Stomach (tissue), 9 donors: ENCODE measurements around the gene KDM4B. TPM values are rescaled to one million over a fixed set of nuclear protein-coding genes. Genes with fewer than 3 reads are reported as not detected.

ENCODE experiments used
- DNase-seq, 2 donors: peaks; one replicate each; pipeline versions ENCODE4 v3.0.0 to v3.0.0-alpha.2; 2013 to 2019
- H3K27ac ChIP-seq, 5 donors: fragments of 200-600 bp in 4 of 5; sonication (generic) in 4 of 5; one replicate each; pipeline ENCODE4 v1.5.1; 2013 to 2019; ENCODE audit warnings: mild to moderate bottlenecking in 1 of 5, moderate library complexity in 1 of 5
- H3K27me3 ChIP-seq, 3 donors: fragments of 200-600 bp; sonication (generic); one replicate each; pipeline ENCODE4 v1.5.1; 2017 to 2019; ENCODE audit warnings: mixed run types in 1 of 3
- H3K36me3 ChIP-seq, 4 donors: fragments of 200-600 bp; sonication (generic); 1 replicate in 3 of 4; 2 replicates in 1 of 4; pipeline ENCODE4 v1.5.1; 2016 to 2019
- H3K4me1 ChIP-seq, 4 donors: fragments of 200-600 bp; sonication (generic); one replicate each; pipeline ENCODE4 v1.5.1; 2016 to 2019
- H3K4me3 ChIP-seq, 4 donors: fragments of 200-600 bp; sonication (generic) in 3 of 4; one replicate each; pipeline ENCODE4 v1.5.1; 2016 to 2019; ENCODE audit warnings: mild to moderate bottlenecking in 1 of 4
- H3K9me3 ChIP-seq, 4 donors: fragments of 200-600 bp; sonication (generic); one replicate each; pipeline ENCODE4 v1.5.1; 2016 to 2019
- EP300 ChIP-seq: sonication (generic); formaldehyde crosslinking; IDR thresholded peaks from one replicate; pipeline ENCODE4 v1.6.1; 2017; ENCODE audit warnings: antibody characterized with exemption
- POLR2A ChIP-seq, 4 donors: fragments of 450-650 bp; IDR thresholded peaks; one replicate each; pipeline ENCODE4 v1.6.1; 2016; ENCODE audit warnings: antibody characterized with exemption in 4 of 4, control low read depth in 2 of 4, mild to moderate bottlenecking in 1 of 4, moderate library complexity in 1 of 4
- POLR2AphosphoS5 ChIP-seq, 3 donors: sonication (generic); formaldehyde crosslinking; IDR thresholded peaks; one replicate each; pipeline ENCODE4 v1.6.1; 2016; ENCODE audit warnings: antibody characterized with exemption in 3 of 3
- WGBS, 5 donors: extraction: QIAGEN DNeasy Blood & Tissue Kit in 3 of 5; methylation state at CpG; one replicate each; pipeline versions ENCODE4 v1.1.5 to v1.1.7; 2013 to 2018; 5-methylcytosine and 5-hydroxymethylcytosine counted together
- intact Hi-C: fragments of 100-400 bp; cut with DNase I; formaldehyde crosslinking; loops from one replicate; pipeline ENCODE4 v1.15.1; 2023; ENCODE audit warnings: low total_unique reads
- polyA plus RNA-seq, 3 donors: library from polyadenylated mRNA; stranded (reverse); fragments of 200-250 nt; gene quantifications; one replicate each; pipeline ENCODE4 v1.2.3, GENCODE V29; 2013
- total RNA-seq, 5 donors: library from RNA; depleted of rRNA; stranded (reverse); fragments of >200 nt; gene quantifications; one replicate each; pipeline versions ENCODE4 v1.1.0 to v1.2.3, GENCODE V29; 2014 to 2016
- TF ChIP-seq, protein P1 (sequence below), 7 experiments: fragments of 450-650 bp in 4 of 7; fragments of 200-600 bp in 3 of 7; sonication (generic) in 3 of 7; IDR thresholded peaks; one replicate each; pipeline ENCODE4 v1.5.1; 2016 to 2019; ENCODE audit warnings: antibody characterized with exemption in 7 of 7, control low read depth in 2 of 7, mild to moderate bottlenecking in 1 of 7
- donor health status: healthy with polysubstance abuse.
- donor health status: Bipolar disorder and iron deficiency.
- donor health status: healthy.

The KDM4B gene
- total and polyA plus RNA-seq, 8 donors = 5.2 to 202 (median 29.4) TPM

DNA sequence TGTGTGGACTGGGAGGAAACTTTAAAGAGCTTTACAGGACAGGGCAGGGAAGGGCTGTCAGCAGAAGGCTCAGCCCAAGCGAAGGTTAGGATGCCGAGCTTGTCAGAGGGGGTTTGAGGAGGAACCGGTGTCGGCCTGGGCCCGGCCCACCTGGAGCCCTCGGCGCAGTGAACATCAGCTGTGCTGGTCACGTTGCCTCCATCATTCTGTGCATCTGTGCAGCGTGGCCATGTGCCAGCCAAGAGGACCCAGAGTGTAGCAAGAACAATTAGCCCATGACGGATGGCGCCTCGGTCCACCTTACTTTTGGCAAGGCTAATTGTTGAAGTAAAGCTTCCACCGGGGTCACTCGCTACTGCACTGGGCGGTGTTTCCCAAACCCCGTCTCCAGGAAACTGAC is 210.3 kb downstream of the KDM4B start:
- Histone ChIP-seq H3K36me3 (no peaks in the 10 kb centered on the region), H3K9me3 (no peaks in the 10 kb centered on the region), H3K27me3 (no peaks in the 10 kb centered on the region), H3K4me3 (no peak overlapping the region), H3K27ac (no peak overlapping the region), H3K4me1 (no peaks in the 10 kb centered on the region)
- DNase-seq = no peak
- WGBS, 5 donors = 68 to 78% (median 69%) methylated on average over 16 of the region's 16 CpGs
- TF ChIP-seq, protein P1, sequence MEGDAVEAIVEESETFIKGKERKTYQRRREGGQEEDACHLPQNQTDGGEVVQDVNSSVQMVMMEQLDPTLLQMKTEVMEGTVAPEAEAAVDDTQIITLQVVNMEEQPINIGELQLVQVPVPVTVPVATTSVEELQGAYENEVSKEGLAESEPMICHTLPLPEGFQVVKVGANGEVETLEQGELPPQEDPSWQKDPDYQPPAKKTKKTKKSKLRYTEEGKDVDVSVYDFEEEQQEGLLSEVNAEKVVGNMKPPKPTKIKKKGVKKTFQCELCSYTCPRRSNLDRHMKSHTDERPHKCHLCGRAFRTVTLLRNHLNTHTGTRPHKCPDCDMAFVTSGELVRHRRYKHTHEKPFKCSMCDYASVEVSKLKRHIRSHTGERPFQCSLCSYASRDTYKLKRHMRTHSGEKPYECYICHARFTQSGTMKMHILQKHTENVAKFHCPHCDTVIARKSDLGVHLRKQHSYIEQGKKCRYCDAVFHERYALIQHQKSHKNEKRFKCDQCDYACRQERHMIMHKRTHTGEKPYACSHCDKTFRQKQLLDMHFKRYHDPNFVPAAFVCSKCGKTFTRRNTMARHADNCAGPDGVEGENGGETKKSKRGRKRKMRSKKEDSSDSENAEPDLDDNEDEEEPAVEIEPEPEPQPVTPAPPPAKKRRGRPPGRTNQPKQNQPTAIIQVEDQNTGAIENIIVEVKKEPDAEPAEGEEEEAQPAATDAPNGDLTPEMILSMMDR (IDR thresholded peaks at IDR 0.05) = no peak
- TF ChIP-seq EP300 (no peak), POLR2A (IDR thresholded peaks at IDR 0.05) (no peak), POLR2AphosphoS5 (IDR thresholded peaks at IDR 0.05) (no peak)
- intact Hi-C loops = no loop called here

DNA sequence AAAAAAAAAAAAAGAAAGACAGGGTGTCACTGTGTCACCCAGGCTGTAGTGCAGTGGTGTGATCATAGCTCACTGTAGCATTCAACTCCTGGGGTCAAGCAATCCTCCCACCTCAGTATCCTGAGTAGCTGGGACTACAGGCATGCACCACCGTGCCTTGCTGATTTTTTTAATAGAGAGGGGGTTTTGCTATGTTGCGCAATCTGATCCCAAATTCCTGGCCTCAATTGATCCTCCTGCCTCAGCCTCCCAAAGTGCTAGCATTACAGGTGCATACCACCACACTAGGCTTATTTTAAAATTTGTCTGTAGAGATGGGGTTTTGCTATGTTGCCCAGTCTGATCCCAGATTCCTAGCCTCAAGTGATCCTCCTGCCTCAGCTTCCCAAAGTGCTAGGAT is 212.4 kb downstream of the KDM4B start:
- Histone ChIP-seq H3K36me3 (no peaks in the 10 kb centered on the region), H3K27ac (no peak overlapping the region), H3K27me3 (peaks cover 0 to 5% (median 0%) of the 10 kb centered on the region in 3 donors), H3K4me3 (no peak overlapping the region), H3K4me1 (no peaks in the 10 kb centered on the region), H3K9me3 (no peaks in the 10 kb centered on the region)
- TF ChIP-seq EP300 = no peak
- TF ChIP-seq POLR2A (IDR thresholded peaks at IDR 0.05) = no peak
- TF ChIP-seq, protein P1 (IDR thresholded peaks at IDR 0.05) = no peak
- TF ChIP-seq POLR2AphosphoS5 (IDR thresholded peaks at IDR 0.05) = no peak
- no peak for DNase-seq
- intact Hi-C loops = no loop called here
- WGBS, 5 donors = 79 to 93% (median 93%) methylated on average over 2 of the region's 2 CpGs

DNA sequence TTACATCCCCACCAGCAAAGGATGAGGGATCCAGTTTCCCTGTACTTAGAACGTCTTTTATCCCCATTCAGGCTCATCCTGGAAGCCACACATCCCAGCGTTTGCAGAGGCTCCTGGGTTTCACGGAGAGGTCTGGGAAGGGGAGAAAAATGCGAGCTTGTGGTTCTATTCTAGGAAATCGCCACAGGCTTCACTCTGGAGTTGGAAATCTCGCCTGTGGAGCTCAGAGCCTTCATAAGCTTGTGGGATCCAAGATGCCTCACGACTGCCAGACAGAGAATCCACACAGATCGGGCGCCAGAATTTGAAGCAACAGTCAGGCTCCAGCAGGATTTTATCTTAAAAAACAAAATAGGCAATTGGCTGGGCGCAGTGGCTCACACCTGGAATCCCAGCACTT is 213.8 kb downstream of the KDM4B start:
- no peak for DNase-seq
- Histone ChIP-seq H3K27me3 (peaks cover 0 to 5% (median 0%) of the 10 kb centered on the region in 3 donors), H3K36me3 (no peaks in the 10 kb centered on the region), H3K4me1 (no peaks in the 10 kb centered on the region), H3K27ac (no peak overlapping the region), H3K4me3 (no peak overlapping the region), H3K9me3 (no peaks in the 10 kb centered on the region)
- intact Hi-C loops = no loop called here
- 60 to 72% (median 70%) methylated on average over 10 of the region's 10 CpGs for WGBS, 5 donors
- no peak for TF ChIP-seq EP300
- no peak for TF ChIP-seq POLR2A (IDR thresholded peaks at IDR 0.05)
- TF ChIP-seq, protein P1 (IDR thresholded peaks at IDR 0.05) = no peak
- TF ChIP-seq POLR2AphosphoS5 (IDR thresholded peaks at IDR 0.05) = no peak

DNA sequence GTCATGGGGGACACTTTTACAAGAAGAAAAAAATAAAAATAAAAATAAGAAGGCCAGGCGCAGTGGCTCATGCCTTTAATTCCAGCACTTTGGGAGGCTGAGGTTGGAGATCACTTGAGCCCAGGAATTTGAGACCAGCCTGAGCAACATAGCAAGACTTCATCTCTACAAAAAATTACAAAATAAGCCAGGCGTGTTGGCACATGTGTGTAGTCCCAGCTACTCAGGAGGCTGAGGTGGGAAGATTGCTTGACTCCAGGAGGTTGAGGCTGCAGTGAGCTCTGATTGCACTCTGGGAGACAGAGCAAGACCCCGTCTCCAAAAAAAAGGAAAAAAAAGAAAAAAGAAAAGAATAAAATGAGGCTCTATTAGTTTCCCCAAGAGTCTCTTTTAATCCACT is 214.7 kb downstream of the KDM4B start:
- H3K4me1 ChIP-seq = no peaks in the 10 kb centered on the region
- WGBS, 5 donors = 86 to 94% (median 89%) methylated on average over 3 of the region's 3 CpGs
- intact Hi-C loops = no loop called here
- TF ChIP-seq EP300 = no peak
- H3K4me3 ChIP-seq = no peak overlapping the region
- H3K27ac ChIP-seq = no peak overlapping the region
- no peaks in the 10 kb centered on the region for H3K9me3 ChIP-seq
- peaks cover 0 to 5% (median 0%) of the 10 kb centered on the region in 3 donors for H3K27me3 ChIP-seq
- no peaks in the 10 kb centered on the region for H3K36me3 ChIP-seq
- no peak for DNase-seq

DNA sequence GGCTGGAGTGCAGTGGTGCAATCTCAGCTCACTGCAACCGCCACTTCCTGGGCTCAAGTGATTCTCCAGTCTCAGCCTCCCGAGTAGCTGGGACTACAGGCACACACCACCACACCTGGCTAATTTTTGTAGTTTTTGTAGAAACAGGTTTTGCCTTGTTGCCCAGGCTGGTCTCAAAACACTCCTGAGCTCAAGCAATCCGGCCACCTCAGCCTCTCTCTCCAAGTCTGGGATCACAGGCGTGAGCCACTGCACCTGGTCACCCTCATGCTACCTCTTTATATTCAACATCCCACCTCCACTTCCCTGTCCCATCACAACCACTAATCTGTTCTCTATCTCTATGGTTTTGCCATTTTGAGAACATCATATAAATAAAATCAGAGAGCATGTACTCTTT is 216.0 kb downstream of the KDM4B start:
- H3K27ac ChIP-seq = no peak overlapping the region
- H3K27me3 ChIP-seq = peaks cover 0 to 5% (median 0%) of the 10 kb centered on the region in 3 donors
- H3K4me3 ChIP-seq = no peak overlapping the region
- no peak for DNase-seq
- no peaks in the 10 kb centered on the region for H3K9me3 ChIP-seq
- WGBS, 5 donors = 86 to 92% (median 90%) methylated on average over 4 of the region's 4 CpGs
- no peak for TF ChIP-seq EP300
- no peak for TF ChIP-seq POLR2AphosphoS5 (IDR thresholded peaks at IDR 0.05)
- no peak for TF ChIP-seq POLR2A (IDR thresholded peaks at IDR 0.05)
- TF ChIP-seq, protein P1 (IDR thresholded peaks at IDR 0.05) = no peak
- no peaks in the 10 kb centered on the region for H3K4me1 ChIP-seq
- H3K36me3 ChIP-seq = no peaks in the 10 kb centered on the region
- intact Hi-C loops = no loop called here
